Measurements from ENCODE around the gene RABAC1. TPM values are rescaled to one million over a fixed set of nuclear protein-coding genes. Genes with fewer than 3 reads are reported as not detected.

The RABAC1 gene
- total RNA-seq, 1 experiment from 2014 or later = 69.1 TPM

GRCh38 chr19:41908724-41909464, 50.2 kb downstream of the RABAC1 start:
- no peak for ATAC-seq
- TF ChIP-seq REST (IDR thresholded peaks at IDR 0.05; ENCODE audit: insufficient read depth in 1 of 2, low read depth in 2 of 2, low read length in 1 of 2) = no peak
- no peak for TF ChIP-seq SIN3A (IDR thresholded peaks at IDR 0.05; ENCODE audit: borderline replicate concordance, insufficient read depth, low read depth, low read length)
- TF ChIP-seq TCF7L2 (IDR thresholded peaks at IDR 0.05; ENCODE audit: low read depth, low read length) = no peak
- no peak for TF ChIP-seq POLR2AphosphoS5 (IDR thresholded peaks at IDR 0.05; ENCODE audit: low read depth, low read length)
- TF ChIP-seq CTCF (IDR thresholded peaks at IDR 0.05) = no peak

GRCh38 chr19:41907994-41908615, 51.0 kb downstream of the RABAC1 start:
- BruUV-seq (replicated peaks) = no TSS peak
- no peak for ATAC-seq
- Histone ChIP-seq H3K4me3 (ENCODE audit: low read depth in 2 of 2, low read length in 2 of 2) (no peak overlapping the region), H3K4me1 (ENCODE audit: control insufficient read depth, insufficient read depth, low read length) (no peaks in the 10 kb centered on the region), H3K27ac (ENCODE audit: low read length) (no peak overlapping the region), H3K27me3 (ENCODE audit: control insufficient read depth, insufficient read depth, low read length) (no peaks in the 10 kb centered on the region; the same call in 1 of the 2 replicates), H3K9me3 (ENCODE audit: control insufficient read depth, insufficient read depth, low read depth, low read length) (no peaks in the 10 kb centered on the region), H3K36me3 (ENCODE audit: control insufficient read depth, insufficient read depth, low read length) (no peaks in the 10 kb centered on the region)
- ChIA-PET POLR2A (no interaction called here), CTCF (no interaction called here)
- in situ Hi-C loops (cut with HindIII; ENCODE audit: low pct_unique_long_range_greater_than_20kb, low sequenced_read_pairs) = no loop called here
- DNase-seq (ENCODE audit: low read depth, low spot score) = no peak
- TF ChIP-seq CTCF (IDR thresholded peaks at IDR 0.05) = no peak
- TF ChIP-seq TCF7L2 (IDR thresholded peaks at IDR 0.05; ENCODE audit: low read depth, low read length) = no peak
- TF ChIP-seq SIN3A (IDR thresholded peaks at IDR 0.05; ENCODE audit: borderline replicate concordance, insufficient read depth, low read depth, low read length) = no peak
- intact Hi-C loops (cut with micrococcal nuclease; ENCODE audit: unreplicated experiment) = no loop called here

More at GRCh38 chr19:41908724-41909464, 50.2 kb downstream of the RABAC1 start:
- no peak overlapping the region for H3K4me3 ChIP-seq (ENCODE audit: low read depth in 2 of 2, low read length in 2 of 2)
- no peak for DNase-seq (ENCODE audit: low read depth, low spot score)
- H3K9me3 ChIP-seq (ENCODE audit: control insufficient read depth, insufficient read depth, low read depth, low read length) = no peaks in the 10 kb centered on the region
- H3K27me3 ChIP-seq (ENCODE audit: control insufficient read depth, insufficient read depth, low read length) = no peaks in the 10 kb centered on the region; the same call in 1 of the 2 replicates
- in situ Hi-C loops (cut with HindIII; ENCODE audit: low pct_unique_long_range_greater_than_20kb, low sequenced_read_pairs) = no loop called here
- POLR2A ChIA-PET = no interaction called here
- BruUV-seq (replicated peaks) = no TSS peak
- H3K36me3 ChIP-seq (ENCODE audit: control insufficient read depth, insufficient read depth, low read length) = no peaks in the 10 kb centered on the region
- CTCF ChIA-PET = no interaction called here
- no peaks in the 10 kb centered on the region for H3K4me1 ChIP-seq (ENCODE audit: control insufficient read depth, insufficient read depth, low read length)
- H3K27ac ChIP-seq (ENCODE audit: low read length) = no peak overlapping the region
- intact Hi-C loops (cut with micrococcal nuclease; ENCODE audit: unreplicated experiment) = no loop called here
